ENCODE data around the gene STK32C. TPM values are rescaled to one million over a fixed set of nuclear protein-coding genes. Genes with fewer than 3 reads are reported as not detected.

Gene STK32C
- total RNA-seq, 1 experiment from 2014 or later = 16.5 TPM

DNA sequence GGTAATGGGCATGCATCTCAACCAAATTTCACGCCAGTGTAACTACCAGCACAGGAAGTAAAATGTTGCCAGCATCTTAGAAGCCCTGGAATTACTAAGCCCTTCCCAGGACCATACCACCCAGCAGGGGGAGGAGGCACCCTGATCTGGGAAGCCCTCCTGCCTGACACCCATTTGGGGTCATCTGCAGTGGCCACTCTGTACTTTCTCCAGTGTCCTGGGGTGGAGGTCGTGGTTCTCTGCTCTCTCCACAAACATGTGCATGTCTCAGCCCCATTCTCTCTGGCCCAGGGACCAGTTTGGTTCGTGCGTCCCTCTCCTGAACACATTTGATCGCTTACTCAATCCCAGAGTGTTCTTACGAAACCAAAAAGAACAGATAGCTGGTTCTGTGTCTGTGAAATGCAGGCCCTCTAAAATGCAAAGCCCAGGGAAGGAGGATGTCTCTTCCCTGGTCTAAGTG is 14.9 kb upstream of the STK32C start:
- CTCF ChIA-PET = no interaction called here

DNA sequence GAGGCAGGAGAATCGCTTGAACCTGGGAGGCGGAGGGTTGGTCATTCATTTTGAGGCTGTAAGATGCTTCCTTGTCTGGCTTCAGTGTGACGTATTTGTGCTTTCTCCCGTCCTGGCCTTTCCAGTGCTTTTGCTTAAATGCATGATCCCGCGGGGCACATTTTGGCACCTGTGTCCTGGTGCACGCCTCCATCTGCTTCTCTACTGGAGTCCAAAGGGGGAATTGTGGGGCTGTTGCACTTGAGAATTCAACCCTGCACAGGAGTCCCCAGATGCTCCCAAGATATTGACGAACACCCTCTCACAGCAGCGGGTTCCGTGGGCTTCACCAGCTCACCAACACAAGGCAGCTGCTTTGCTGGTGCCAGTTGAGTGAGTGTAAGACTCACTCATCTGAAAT is 14.0 kb upstream of the STK32C start:
- Histone ChIP-seq H3K27me3 (replicated peaks; ENCODE audit: insufficient read depth, low read depth, low read length, poor library complexity) (no peaks in the 10 kb centered on the region), H3K4me1 (ENCODE audit: insufficient read depth, low read length, poor library complexity, severe bottlenecking) (peaks cover 31% of the 10 kb centered on the region), H3K36me3 (ENCODE audit: insufficient read depth, low read length, poor library complexity, severe bottlenecking) (no peaks in the 10 kb centered on the region), H3K9me3 (ENCODE audit: low read depth, low read length, poor library complexity, severe bottlenecking) (no peaks in the 10 kb centered on the region), H3K27ac (ENCODE audit: low read depth, low read length, poor library complexity, severe bottlenecking) (no peak overlapping the region), H3K4me3 (ENCODE audit: low read depth, low read length, poor library complexity, severe bottlenecking) (no peak overlapping the region)
- no TSS peak for BruUV-seq (replicated peaks)
- POLR2A ChIA-PET (ENCODE audit: low non-redundant PET) = no interaction called here
- TF ChIP-seq, protein P1, sequence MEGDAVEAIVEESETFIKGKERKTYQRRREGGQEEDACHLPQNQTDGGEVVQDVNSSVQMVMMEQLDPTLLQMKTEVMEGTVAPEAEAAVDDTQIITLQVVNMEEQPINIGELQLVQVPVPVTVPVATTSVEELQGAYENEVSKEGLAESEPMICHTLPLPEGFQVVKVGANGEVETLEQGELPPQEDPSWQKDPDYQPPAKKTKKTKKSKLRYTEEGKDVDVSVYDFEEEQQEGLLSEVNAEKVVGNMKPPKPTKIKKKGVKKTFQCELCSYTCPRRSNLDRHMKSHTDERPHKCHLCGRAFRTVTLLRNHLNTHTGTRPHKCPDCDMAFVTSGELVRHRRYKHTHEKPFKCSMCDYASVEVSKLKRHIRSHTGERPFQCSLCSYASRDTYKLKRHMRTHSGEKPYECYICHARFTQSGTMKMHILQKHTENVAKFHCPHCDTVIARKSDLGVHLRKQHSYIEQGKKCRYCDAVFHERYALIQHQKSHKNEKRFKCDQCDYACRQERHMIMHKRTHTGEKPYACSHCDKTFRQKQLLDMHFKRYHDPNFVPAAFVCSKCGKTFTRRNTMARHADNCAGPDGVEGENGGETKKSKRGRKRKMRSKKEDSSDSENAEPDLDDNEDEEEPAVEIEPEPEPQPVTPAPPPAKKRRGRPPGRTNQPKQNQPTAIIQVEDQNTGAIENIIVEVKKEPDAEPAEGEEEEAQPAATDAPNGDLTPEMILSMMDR (conservative IDR thresholded peaks at IDR 0.05; ENCODE audit: low read depth, low read length) = no peak
- TF ChIP-seq EZH2 (IDR thresholded peaks at IDR 0.05; ENCODE audit: borderline replicate concordance, low read depth, low read length, poor library complexity, severe bottlenecking) = no peak
- intact Hi-C loops (cut with micrococcal nuclease; ENCODE audit: unreplicated experiment) = no loop called here
- no peak for DNase-seq (ENCODE audit: low spot score)
- CTCF ChIA-PET = no interaction called here

More for the DNA sequence above, 14.9 kb upstream of the STK32C start:
- H3K9me3 ChIP-seq (ENCODE audit: low read depth, low read length, poor library complexity, severe bottlenecking) = no peaks in the 10 kb centered on the region
- peak overlapping the region; percentile 65 for H3K27ac ChIP-seq (ENCODE audit: low read depth, low read length, poor library complexity, severe bottlenecking)
- DNase-seq (ENCODE audit: low spot score) = peak; percentile 53
- intact Hi-C loops (cut with micrococcal nuclease; ENCODE audit: unreplicated experiment) = no loop called here
- no peaks in the 10 kb centered on the region for H3K27me3 ChIP-seq (replicated peaks; ENCODE audit: insufficient read depth, low read depth, low read length, poor library complexity)
- POLR2A ChIA-PET (ENCODE audit: low non-redundant PET) = no interaction called here
- BruUV-seq (replicated peaks) = no TSS peak
- H3K36me3 ChIP-seq (ENCODE audit: insufficient read depth, low read length, poor library complexity, severe bottlenecking) = no peaks in the 10 kb centered on the region
- TF ChIP-seq EZH2 (IDR thresholded peaks at IDR 0.05; ENCODE audit: borderline replicate concordance, low read depth, low read length, poor library complexity, severe bottlenecking) = no peak
- TF ChIP-seq, protein P1 (conservative IDR thresholded peaks at IDR 0.05; ENCODE audit: low read depth, low read length) = 0 out of 2 replicates have a peak, but pooled peaks have one; percentile 15
- peaks cover 31% of the 10 kb centered on the region for H3K4me1 ChIP-seq (ENCODE audit: insufficient read depth, low read length, poor library complexity, severe bottlenecking)
- no peak overlapping the region for H3K4me3 ChIP-seq (ENCODE audit: low read depth, low read length, poor library complexity, severe bottlenecking)

DNA sequence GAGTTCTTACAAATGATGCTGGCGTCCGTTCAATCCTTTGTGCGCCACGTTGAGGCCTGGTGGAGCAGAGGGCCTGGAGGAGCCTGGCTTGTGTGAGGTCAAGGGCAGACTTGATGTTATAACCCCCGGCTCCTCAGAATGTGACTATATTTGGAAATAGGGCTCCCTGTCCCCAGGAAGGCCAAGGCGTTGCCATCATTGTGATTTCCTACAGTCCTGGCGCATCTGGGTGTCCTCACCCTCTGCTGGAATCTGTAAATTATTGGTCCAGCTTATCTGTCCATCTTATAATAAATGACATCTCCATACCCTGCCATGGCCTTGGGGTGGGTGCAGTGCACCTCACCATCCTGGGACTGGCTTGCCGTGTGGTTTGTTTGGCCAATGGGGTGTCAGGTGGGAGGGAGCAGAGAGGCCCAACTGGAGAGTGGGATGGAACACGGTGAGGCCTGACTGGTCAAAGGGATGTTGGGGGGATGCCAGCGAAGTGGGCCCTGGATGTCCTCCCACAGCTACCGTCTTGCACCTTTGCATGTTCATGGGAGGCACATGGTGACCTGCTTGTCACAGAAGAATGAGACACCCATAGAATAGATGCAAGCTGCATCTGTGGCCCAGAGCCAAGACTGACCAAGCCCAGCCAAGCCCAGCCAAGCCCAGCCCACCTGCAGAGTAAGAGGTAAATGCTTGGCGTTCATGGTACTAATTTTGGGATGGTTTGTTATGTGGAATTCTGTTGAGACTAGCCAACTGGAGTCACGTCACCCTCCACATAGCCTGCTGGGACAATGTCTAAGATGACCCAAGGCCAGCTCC is 13.1 kb upstream of the STK32C start:
- peaks cover 31% of the 10 kb centered on the region for H3K4me1 ChIP-seq (ENCODE audit: insufficient read depth, low read length, poor library complexity, severe bottlenecking)
- no peak for TF ChIP-seq EZH2 (IDR thresholded peaks at IDR 0.05; ENCODE audit: borderline replicate concordance, low read depth, low read length, poor library complexity, severe bottlenecking)
- TF ChIP-seq, protein P1 (conservative IDR thresholded peaks at IDR 0.05; ENCODE audit: low read depth, low read length) = no peak
- no peaks in the 10 kb centered on the region for H3K27me3 ChIP-seq (replicated peaks; ENCODE audit: insufficient read depth, low read depth, low read length, poor library complexity)
- ChIA-PET POLR2A (ENCODE audit: low non-redundant PET) (no interaction called here), CTCF (no interaction called here)
- H3K27ac ChIP-seq (ENCODE audit: low read depth, low read length, poor library complexity, severe bottlenecking) = no peak overlapping the region
- H3K36me3 ChIP-seq (ENCODE audit: insufficient read depth, low read length, poor library complexity, severe bottlenecking) = no peaks in the 10 kb centered on the region
- DNase-seq (ENCODE audit: low spot score) = no peak
- intact Hi-C loops (cut with micrococcal nuclease; ENCODE audit: unreplicated experiment) = no loop called here
- H3K4me3 ChIP-seq (ENCODE audit: low read depth, low read length, poor library complexity, severe bottlenecking) = no peak overlapping the region
- BruUV-seq (replicated peaks) = no TSS peak
- no peaks in the 10 kb centered on the region for H3K9me3 ChIP-seq (ENCODE audit: low read depth, low read length, poor library complexity, severe bottlenecking)

Data from A673 (cell line).